GM03348 (cell line): ENCODE measurements around the gene IER5.
"Not testable (repeated sequence)": the region's sequence is repeated elsewhere in the genome, so short reads cannot be mapped to it uniquely, and the experiment has no call there.

Experiments used
- DNase-seq: peaks from one replicate; pipeline ENCODE4 v3.0.0; 2012; ENCODE audit warnings: low spot score

IER5 gene

GRCh38 chr1:181115971-181116370, 27.5 kb downstream of the IER5 start:
- DNase-seq = not testable (repeated sequence)

- DNase-seq = no peak
These were observed 28.4 kb downstream of the IER5 start for GRCh38 chr1:181116819-181117390.

- no peak for DNase-seq
These were observed 29.3 kb downstream of the IER5 start for GRCh38 chr1:181117648-181118449.

GRCh38 chr1:181119093-181119989, 30.8 kb downstream of the IER5 start:
- DNase-seq = no peak

- no peak for DNase-seq
These were observed 32.4 kb downstream of the IER5 start for GRCh38 chr1:181120924-181121323.

- DNase-seq = no peak
These were observed 33.0 kb downstream of the IER5 start for GRCh38 chr1:181121498-181121897.

- no peak for DNase-seq
These were observed 33.7 kb downstream of the IER5 start for GRCh38 chr1:181122222-181122621.

- no peak for DNase-seq
These were observed 34.7 kb downstream of the IER5 start for GRCh38 chr1:181123173-181123572.

GRCh38 chr1:181124291-181124751, 35.8 kb downstream of the IER5 start:
- no peak for DNase-seq

GRCh38 chr1:181126289-181126688, 37.8 kb downstream of the IER5 start:
- no peak for DNase-seq

- DNase-seq = no peak
These were observed 38.5 kb downstream of the IER5 start for GRCh38 chr1:181126871-181127587.

- no peak for DNase-seq
These were observed 39.5 kb downstream of the IER5 start for GRCh38 chr1:181127898-181128453.

- no peak for DNase-seq
These were observed 40.3 kb downstream of the IER5 start for GRCh38 chr1:181128592-181129497.

- no peak for DNase-seq
These were observed 41.5 kb downstream of the IER5 start for GRCh38 chr1:181129771-181130606.

GRCh38 chr1:181131255-181131941, 42.9 kb downstream of the IER5 start:
- DNase-seq = no peak

- no peak for DNase-seq
These were observed 45.0 kb downstream of the IER5 start for GRCh38 chr1:181133441-181133951.

GRCh38 chr1:181133969-181134418, 45.5 kb downstream of the IER5 start:
- no peak for DNase-seq

GRCh38 chr1:181134543-181135436, 46.3 kb downstream of the IER5 start:
- DNase-seq = peak; percentile 87
